Neutrophil (primary cell): Measurements from ENCODE around the gene TTLL1.

Experiments used
- H3K27ac ChIP-seq: fragments of 200-600 bp; sonication (generic); 2 replicates; pipeline ENCODE4 v1.5.1; 2016; ENCODE audit warnings: mild to moderate bottlenecking, moderate library complexity
- H3K27me3 ChIP-seq: fragments of 200-600 bp; sonication (generic); 2 replicates; pipeline ENCODE4 v1.6.0; 2016; ENCODE audit warnings: mild to moderate bottlenecking
- H3K36me3 ChIP-seq: fragments of 200-600 bp; sonication (generic); 2 replicates; pipeline ENCODE4 v1.5.1; 2017
- H3K4me1 ChIP-seq, 2 experiments: fragments of 200-600 bp in 1 of 2; sonication (generic) in 1 of 2; 1 replicate in 1 of 2; 2 replicates in 1 of 2; pipeline versions ENCODE4 v1.5.1 to v1.6.1; 2013 to 2016; ENCODE audit warnings: low read depth in 1 of 2, low read length in 1 of 2, mild to moderate bottlenecking in 1 of 2, moderate library complexity in 1 of 2; ENCODE audit not compliant: control insufficient read depth in 1 of 2, insufficient read depth in 1 of 2
- H3K4me3 ChIP-seq, 2 experiments: fragments of 200-600 bp in 1 of 2; sonication (generic) in 1 of 2; 1 replicate in 1 of 2; 2 replicates in 1 of 2; pipeline ENCODE4 v1.5.1; 2013 to 2016; ENCODE audit warnings: low read depth in 1 of 2, low read length in 1 of 2, mild to moderate bottlenecking in 1 of 2, moderate library complexity in 1 of 2
- H3K9me3 ChIP-seq: fragments of 200-600 bp; sonication (generic); 2 replicates; pipeline ENCODE4 v1.5.1; 2016
- CTCF ChIP-seq: fragments of 200-600 bp; sonication (generic); IDR thresholded peaks from 2 replicates; pipeline ENCODE4 v1.5.1; 2016; ENCODE audit warnings: antibody characterized with exemption

Gene TTLL1

GRCh38 chr22:43079742-43080141 is 9.4 kb downstream of the TTLL1 start:
- no peak for TF ChIP-seq CTCF
- Histone ChIP-seq H3K27ac (no peak overlapping the region), H3K27me3 (no peaks in the 10 kb centered on the region), H3K4me1 (no peaks in the 10 kb centered on the region), H3K9me3 (no peaks in the 10 kb centered on the region), H3K4me3 (no peak overlapping the region), H3K36me3 (no peaks in the 10 kb centered on the region)

- no peak for TF ChIP-seq CTCF
- Histone ChIP-seq H3K27me3 (no peaks in the 10 kb centered on the region), H3K4me1 (no peaks in the 10 kb centered on the region), H3K36me3 (no peaks in the 10 kb centered on the region), H3K27ac (no peak overlapping the region), H3K4me3 (no peak overlapping the region), H3K9me3 (no peaks in the 10 kb centered on the region)
These were observed 10.7 kb downstream of the TTLL1 start for GRCh38 chr22:43078522-43078921.

- H3K27me3 ChIP-seq = no peaks in the 10 kb centered on the region
- H3K36me3 ChIP-seq = no peaks in the 10 kb centered on the region
- H3K9me3 ChIP-seq = no peaks in the 10 kb centered on the region
- no peak overlapping the region for H3K27ac ChIP-seq
- H3K4me3 ChIP-seq = no peak overlapping the region
- no peak for TF ChIP-seq CTCF
- H3K4me1 ChIP-seq = no peaks in the 10 kb centered on the region
These were observed 11.9 kb downstream of the TTLL1 start for GRCh38 chr22:43077121-43077877.

GRCh38 chr22:43066844-43067385 is 22.3 kb downstream of the TTLL1 start:
- H3K27me3 ChIP-seq = no peaks in the 10 kb centered on the region
- H3K27ac ChIP-seq = no peak overlapping the region
- no peak for TF ChIP-seq CTCF
- H3K9me3 ChIP-seq = no peaks in the 10 kb centered on the region
- H3K4me1 ChIP-seq = no peaks in the 10 kb centered on the region
- peaks cover under 1% of the 10 kb centered on the region for H3K36me3 ChIP-seq
- H3K4me3 ChIP-seq = no peak overlapping the region

GRCh38 chr22:43066134-43066533 is 23.1 kb downstream of the TTLL1 start:
- H3K27ac ChIP-seq = no peak overlapping the region
- no peaks in the 10 kb centered on the region for H3K4me1 ChIP-seq
- no peak for TF ChIP-seq CTCF
- H3K27me3 ChIP-seq = no peaks in the 10 kb centered on the region
- H3K4me3 ChIP-seq = no peak overlapping the region
- H3K9me3 ChIP-seq = no peaks in the 10 kb centered on the region
- H3K36me3 ChIP-seq = peaks cover 4% of the 10 kb centered on the region
